A673 (cell line): ENCODE measurements around the gene EYS. TPM values are rescaled to one million over a fixed set of nuclear protein-coding genes. Genes with fewer than 3 reads are reported as not detected.

Experiments used
- BruUV-seq: library from RNA; stranded (reverse); fragments of 400-500 nt; replicated peaks from 2 replicates; lab custom pipeline; 2021; lab: Mats Ljungman, UMichigan
- CTCF ChIA-PET: fragments of 300-600 bp; sonication (Branson Sonifier 250); formaldehyde crosslinking; loops from one replicate; lab custom pipeline; 2022; ENCODE audit warnings: antibody characterized with exemption; lab: Charles Lee
- POLR2A ChIA-PET: fragments of 300-600 bp; sonication (Branson Sonifier 250); formaldehyde crosslinking; loops from one replicate; lab custom pipeline; 2022; ENCODE audit warnings: antibody characterized with exemption; ENCODE audit not compliant: low non-redundant PET; lab: Charles Lee
- DNase-seq: peaks from one replicate; pipeline ENCODE4 v3.0.0-alpha.2; 2015; ENCODE audit warnings: low spot score
- H3K27ac ChIP-seq: fragments of 200-600 bp; sonication (generic); 2 replicates; pipeline ENCODE4 v1.5.1; 2016; ENCODE audit warnings: mixed run types, low read depth, mild to moderate bottlenecking, mixed read lengths, antibody characterized with exemption, low read length; ENCODE audit not compliant: poor library complexity, severe bottlenecking
- H3K27me3 ChIP-seq: fragments of 200-600 bp; sonication (generic); replicated peaks from 2 replicates; pipeline ENCODE4 v1.6.1; 2017; ENCODE audit warnings: mixed run types, low read depth, mild to moderate bottlenecking, mixed read lengths, antibody characterized with exemption, low read length; ENCODE audit not compliant: insufficient read depth, poor library complexity
- H3K36me3 ChIP-seq: fragments of 200-600 bp; sonication (generic); 2 replicates; pipeline ENCODE4 v1.6.1; 2016; ENCODE audit warnings: mixed run types, mild to moderate bottlenecking, mixed read lengths, antibody characterized with exemption, low read length; ENCODE audit not compliant: insufficient read depth, poor library complexity, severe bottlenecking
- H3K4me1 ChIP-seq: fragments of 200-600 bp; sonication (generic); 2 replicates; pipeline ENCODE4 v1.6.1; 2017; ENCODE audit warnings: mixed run types, mild to moderate bottlenecking, mixed read lengths, antibody characterized with exemption, low read length; ENCODE audit not compliant: insufficient read depth, poor library complexity, severe bottlenecking
- H3K4me3 ChIP-seq: fragments of 200-600 bp; sonication (generic); 2 replicates; pipeline ENCODE4 v1.5.1; 2016; ENCODE audit warnings: low read depth, mixed run types, mild to moderate bottlenecking, mixed read lengths, low read length; ENCODE audit not compliant: poor library complexity, severe bottlenecking
- H3K9me3 ChIP-seq: fragments of 200-600 bp; sonication (generic); 2 replicates; pipeline ENCODE4 v1.6.1; 2016; ENCODE audit warnings: mixed run types, low read depth, mild to moderate bottlenecking, mixed read lengths, antibody characterized with exemption, low read length; ENCODE audit not compliant: poor library complexity, severe bottlenecking
- CTCF ChIP-seq: fragments of 300-800, 200-600 bp; sonication (generic); conservative IDR thresholded peaks from 2 replicates; pipeline ENCODE4 v1.5.1; 2017; ENCODE audit warnings: low read depth, mild to moderate bottlenecking, antibody characterized with exemption, low read length, moderate library complexity, mixed read lengths
- EZH2 ChIP-seq: fragments of 200-600 bp; sonication (generic); IDR thresholded peaks from 2 replicates; pipeline ENCODE4 v1.6.1; 2017; ENCODE audit warnings: borderline replicate concordance, low read depth, mild to moderate bottlenecking, mixed read lengths, antibody characterized with exemption, low read length; ENCODE audit not compliant: poor library complexity, severe bottlenecking
- intact Hi-C: fragments of 100-400 bp; cut with micrococcal nuclease; formaldehyde crosslinking; loops from one replicate; pipeline ENCODE4 v1.10.0; 2022; ENCODE audit not compliant: unreplicated experiment
- total RNA-seq: library from RNA; stranded (reverse); gene quantifications from 2 replicates; pipeline ENCODE4 v1.2.3, GENCODE V29; 2021

EYS gene
- total RNA-seq, 1 experiment from 2014 or later = 0.47 TPM

DNA sequence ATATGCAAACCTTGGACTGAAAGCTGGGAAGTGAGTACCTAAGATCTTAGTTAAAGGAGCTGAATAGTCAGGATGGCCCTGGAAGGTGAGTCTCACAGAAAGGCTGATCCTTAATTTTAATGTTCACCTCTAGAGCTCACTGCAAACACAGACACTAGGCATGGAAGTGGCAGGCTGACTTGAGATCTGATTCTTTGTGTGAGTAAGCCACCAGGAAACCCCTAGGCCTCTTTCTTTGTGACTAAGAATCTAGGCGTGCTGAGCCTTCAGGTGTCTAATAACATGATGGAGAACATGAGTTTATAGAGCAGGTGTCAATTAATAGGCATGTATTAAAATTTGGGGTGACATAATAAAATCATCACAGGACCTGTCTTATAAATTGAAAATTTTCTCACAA, 642.2 kb downstream of the EYS start:
- no TSS peak for BruUV-seq
- H3K27ac ChIP-seq = no peak overlapping the region

DNA sequence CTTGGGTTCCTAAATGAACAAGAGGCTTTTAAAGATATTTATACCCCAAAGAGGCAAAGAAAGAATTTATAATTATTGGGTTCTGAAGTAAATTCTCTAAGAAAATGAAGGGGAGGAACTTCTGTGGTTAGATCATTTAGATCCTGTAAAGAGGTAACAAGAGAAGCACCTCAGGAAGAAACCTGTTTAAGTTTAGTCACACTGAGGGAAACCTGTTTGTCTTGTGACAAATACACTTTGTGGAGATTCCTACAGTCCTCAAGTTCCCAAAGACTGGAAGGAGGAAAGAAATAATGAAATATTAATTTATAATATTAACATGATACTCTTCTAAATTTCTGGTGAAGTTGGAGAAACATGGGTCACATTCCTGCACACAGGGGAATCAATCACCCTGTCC, 647.5 kb downstream of the EYS start:
- ChIA-PET POLR2A (no interaction called here), CTCF (no interaction called here)
- no peak for TF ChIP-seq EZH2
- no peak for TF ChIP-seq CTCF
- no peak for DNase-seq
- Histone ChIP-seq H3K4me1 (no peaks in the 10 kb centered on the region), H3K27ac (no peak overlapping the region), H3K9me3 (no peaks in the 10 kb centered on the region), H3K4me3 (no peak overlapping the region), H3K27me3 (no peaks in the 10 kb centered on the region), H3K36me3 (no peaks in the 10 kb centered on the region)
- no TSS peak for BruUV-seq
- intact Hi-C loops = no loop called here

More for the DNA sequence above, 642.2 kb downstream of the EYS start:
- intact Hi-C loops = no loop called here
- H3K36me3 ChIP-seq = no peaks in the 10 kb centered on the region
- POLR2A ChIA-PET = no interaction called here
- TF ChIP-seq EZH2 = no peak
- no peak for TF ChIP-seq CTCF
- CTCF ChIA-PET = no interaction called here
- no peaks in the 10 kb centered on the region for H3K4me1 ChIP-seq
- no peak for DNase-seq
- no peaks in the 10 kb centered on the region for H3K27me3 ChIP-seq
- no peak overlapping the region for H3K4me3 ChIP-seq
- H3K9me3 ChIP-seq = no peaks in the 10 kb centered on the region

DNA sequence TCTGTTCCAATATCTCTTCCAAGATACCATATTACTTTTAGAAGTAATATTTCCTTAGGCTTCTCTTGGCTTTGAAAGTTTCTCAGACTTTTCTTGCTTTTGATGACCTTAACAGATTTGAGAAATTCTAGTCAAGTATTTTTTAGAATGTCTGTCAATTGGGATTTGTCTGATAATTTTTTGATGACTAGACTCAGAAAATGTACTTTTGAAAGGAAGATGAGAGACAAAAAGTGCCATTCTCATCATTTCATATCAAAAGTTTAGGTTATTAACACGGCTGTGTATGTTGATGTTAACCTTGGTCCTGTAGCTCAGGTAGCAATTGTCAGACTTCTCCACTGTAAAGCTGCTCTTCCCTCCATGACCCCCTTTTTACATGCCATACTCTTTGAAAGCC, 651.5 kb downstream of the EYS start:
- no peak overlapping the region for H3K4me3 ChIP-seq
- DNase-seq = no peak
- no peak for TF ChIP-seq EZH2
- TF ChIP-seq CTCF = no peak
- no peaks in the 10 kb centered on the region for H3K9me3 ChIP-seq
- H3K36me3 ChIP-seq = no peaks in the 10 kb centered on the region
- H3K27me3 ChIP-seq = no peaks in the 10 kb centered on the region
- no TSS peak for BruUV-seq
- H3K4me1 ChIP-seq = no peaks in the 10 kb centered on the region
- no peak overlapping the region for H3K27ac ChIP-seq
- intact Hi-C loops = no loop called here
- CTCF ChIA-PET = no interaction called here
- POLR2A ChIA-PET = no interaction called here
